ENCODE data around the gene ADH4. TPM values are rescaled to one million over a fixed set of nuclear protein-coding genes. Genes with fewer than 3 reads are reported as not detected.

ADH4 gene
- total and polyA plus RNA-seq, 2 donors = 0.09 to 0.78 TPM

GRCh38 chr4:99148550-99148949, 4.5 kb upstream of the ADH4 start:
- DNase-seq (ENCODE audit: low read depth in 6 of 9, low spot score in 9 of 9) = no peak
- H3K36me3 ChIP-seq (ENCODE audit: control insufficient read depth in 2 of 2, insufficient read depth in 2 of 2, low read length in 1 of 2) = no peaks in the 10 kb centered on the region

GRCh38 chr4:99144587-99144986, 490 bp upstream of the ADH4 start:
- Histone ChIP-seq H3K4me3 (ENCODE audit: low read length in 2 of 2) (no peak overlapping the region), H3K27ac (ENCODE audit: low read depth in 1 of 2, low read length in 1 of 2) (no peak overlapping the region), H3K27me3 (ENCODE audit: control insufficient read depth in 2 of 2, insufficient read depth in 1 of 2, low read length in 1 of 2) (no peaks in the 10 kb centered on the region), H3K4me1 (ENCODE audit: control insufficient read depth in 2 of 2, insufficient read depth in 2 of 2, low read length in 2 of 2) (no peaks in the 10 kb centered on the region), H3K9me3 (ENCODE audit: control insufficient read depth in 2 of 2, insufficient read depth in 1 of 2, low read length in 1 of 2) (no peaks in the 10 kb centered on the region), H3K36me3 (ENCODE audit: control insufficient read depth in 2 of 2, insufficient read depth in 2 of 2, low read length in 1 of 2) (no peaks in the 10 kb centered on the region)
- DNase-seq (ENCODE audit: low read depth in 6 of 9, low spot score in 9 of 9) = no peak
- WGBS = 98% methylated on average over 1 of the region's 1 CpG

More at GRCh38 chr4:99148550-99148949, 4.5 kb upstream of the ADH4 start:
- no peak overlapping the region for H3K4me3 ChIP-seq (ENCODE audit: low read length in 2 of 2)
- 93% methylated on average over 1 of the region's 1 CpG for WGBS
- no peaks in the 10 kb centered on the region for H3K4me1 ChIP-seq (ENCODE audit: control insufficient read depth in 2 of 2, insufficient read depth in 2 of 2, low read length in 2 of 2)
- H3K27me3 ChIP-seq (ENCODE audit: control insufficient read depth in 2 of 2, insufficient read depth in 1 of 2, low read length in 1 of 2) = no peaks in the 10 kb centered on the region
- no peaks in the 10 kb centered on the region for H3K9me3 ChIP-seq (ENCODE audit: control insufficient read depth in 2 of 2, insufficient read depth in 1 of 2, low read length in 1 of 2)
- no peak overlapping the region for H3K27ac ChIP-seq (ENCODE audit: low read depth in 1 of 2, low read length in 1 of 2)

GRCh38 chr4:99136329-99136728, 7.8 kb downstream of the ADH4 start:
- H3K4me3 ChIP-seq (ENCODE audit: low read length in 2 of 2) = no peak overlapping the region
- no peaks in the 10 kb centered on the region for H3K4me1 ChIP-seq (ENCODE audit: control insufficient read depth in 2 of 2, insufficient read depth in 2 of 2, low read length in 2 of 2)
- no peaks in the 10 kb centered on the region for H3K9me3 ChIP-seq (ENCODE audit: control insufficient read depth in 2 of 2, insufficient read depth in 1 of 2, low read length in 1 of 2)
- no peak overlapping the region for H3K27ac ChIP-seq (ENCODE audit: low read depth in 1 of 2, low read length in 1 of 2)
- no peaks in the 10 kb centered on the region for H3K27me3 ChIP-seq (ENCODE audit: control insufficient read depth in 2 of 2, insufficient read depth in 1 of 2, low read length in 1 of 2)
- H3K36me3 ChIP-seq (ENCODE audit: control insufficient read depth in 2 of 2, insufficient read depth in 2 of 2, low read length in 1 of 2) = no peaks in the 10 kb centered on the region
- no peak for DNase-seq (ENCODE audit: low read depth in 6 of 9, low spot score in 9 of 9)

- 66% methylated on average over 3 of the region's 3 CpGs for WGBS
- DNase-seq (ENCODE audit: low read depth in 6 of 9, low spot score in 9 of 9) = no peak
- Histone ChIP-seq H3K27ac (ENCODE audit: low read depth in 1 of 2, low read length in 1 of 2) (no peak overlapping the region), H3K27me3 (ENCODE audit: control insufficient read depth in 2 of 2, insufficient read depth in 1 of 2, low read length in 1 of 2) (no peaks in the 10 kb centered on the region), H3K36me3 (ENCODE audit: control insufficient read depth in 2 of 2, insufficient read depth in 2 of 2, low read length in 1 of 2) (no peaks in the 10 kb centered on the region), H3K9me3 (ENCODE audit: control insufficient read depth in 2 of 2, insufficient read depth in 1 of 2, low read length in 1 of 2) (no peaks in the 10 kb centered on the region), H3K4me1 (ENCODE audit: control insufficient read depth in 2 of 2, insufficient read depth in 2 of 2, low read length in 2 of 2) (no peaks in the 10 kb centered on the region), H3K4me3 (ENCODE audit: low read length in 2 of 2) (no peak overlapping the region)
Measured at GRCh38 chr4:99135541-99136162, 8.4 kb downstream of the ADH4 start.

- H3K4me3 ChIP-seq (ENCODE audit: low read length in 2 of 2) = no peak overlapping the region
- no peaks in the 10 kb centered on the region for H3K4me1 ChIP-seq (ENCODE audit: control insufficient read depth in 2 of 2, insufficient read depth in 2 of 2, low read length in 2 of 2)
- WGBS = 84% methylated on average over 3 of the region's 3 CpGs
- no peaks in the 10 kb centered on the region for H3K9me3 ChIP-seq (ENCODE audit: control insufficient read depth in 2 of 2, insufficient read depth in 1 of 2, low read length in 1 of 2)
- no peaks in the 10 kb centered on the region for H3K27me3 ChIP-seq (ENCODE audit: control insufficient read depth in 2 of 2, insufficient read depth in 1 of 2, low read length in 1 of 2)
- no peak overlapping the region for H3K27ac ChIP-seq (ENCODE audit: low read depth in 1 of 2, low read length in 1 of 2)
- no peak for DNase-seq (ENCODE audit: low read depth in 6 of 9, low spot score in 9 of 9)
- no peaks in the 10 kb centered on the region for H3K36me3 ChIP-seq (ENCODE audit: control insufficient read depth in 2 of 2, insufficient read depth in 2 of 2, low read length in 1 of 2)
Measured at GRCh38 chr4:99134586-99134985, 9.5 kb downstream of the ADH4 start.

GRCh38 chr4:99131378-99131777, 12.7 kb downstream of the ADH4 start:
- peaks cover 0 to 2% of the 10 kb centered on the region in 2 donors for H3K9me3 ChIP-seq (ENCODE audit: control insufficient read depth in 2 of 2, insufficient read depth in 1 of 2, low read length in 1 of 2)
- DNase-seq (ENCODE audit: low read depth in 6 of 9, low spot score in 9 of 9) = no peak
- H3K36me3 ChIP-seq (ENCODE audit: control insufficient read depth in 2 of 2, insufficient read depth in 2 of 2, low read length in 1 of 2) = no peaks in the 10 kb centered on the region
- H3K4me1 ChIP-seq (ENCODE audit: control insufficient read depth in 2 of 2, insufficient read depth in 2 of 2, low read length in 2 of 2) = no peaks in the 10 kb centered on the region
- no peak overlapping the region for H3K4me3 ChIP-seq (ENCODE audit: low read length in 2 of 2)
- WGBS = 74% methylated on average over 2 of the region's 2 CpGs
- no peaks in the 10 kb centered on the region for H3K27me3 ChIP-seq (ENCODE audit: control insufficient read depth in 2 of 2, insufficient read depth in 1 of 2, low read length in 1 of 2)
- H3K27ac ChIP-seq (ENCODE audit: low read depth in 1 of 2, low read length in 1 of 2) = no peak overlapping the region

- H3K4me1 ChIP-seq (ENCODE audit: control insufficient read depth in 2 of 2, insufficient read depth in 2 of 2, low read length in 2 of 2) = no peaks in the 10 kb centered on the region
- 88% methylated on average over 1 of the region's 1 CpG for WGBS
- H3K9me3 ChIP-seq (ENCODE audit: control insufficient read depth in 2 of 2, insufficient read depth in 1 of 2, low read length in 1 of 2) = peaks cover 0 to 2% of the 10 kb centered on the region in 2 donors
- no peak overlapping the region for H3K27ac ChIP-seq (ENCODE audit: low read depth in 1 of 2, low read length in 1 of 2)
- no peaks in the 10 kb centered on the region for H3K36me3 ChIP-seq (ENCODE audit: control insufficient read depth in 2 of 2, insufficient read depth in 2 of 2, low read length in 1 of 2)
- no peaks in the 10 kb centered on the region for H3K27me3 ChIP-seq (ENCODE audit: control insufficient read depth in 2 of 2, insufficient read depth in 1 of 2, low read length in 1 of 2)
- no peak overlapping the region for H3K4me3 ChIP-seq (ENCODE audit: low read length in 2 of 2)
- DNase-seq (ENCODE audit: low read depth in 6 of 9, low spot score in 9 of 9) = no peak
Measured at GRCh38 chr4:99126376-99126775, 17.7 kb downstream of the ADH4 start.

- no peaks in the 10 kb centered on the region for H3K9me3 ChIP-seq (ENCODE audit: control insufficient read depth in 2 of 2, insufficient read depth in 1 of 2, low read length in 1 of 2)
- H3K36me3 ChIP-seq (ENCODE audit: control insufficient read depth in 2 of 2, insufficient read depth in 2 of 2, low read length in 1 of 2) = no peaks in the 10 kb centered on the region
- H3K4me3 ChIP-seq (ENCODE audit: low read length in 2 of 2) = no peak overlapping the region
- H3K27ac ChIP-seq (ENCODE audit: low read depth in 1 of 2, low read length in 1 of 2) = no peak overlapping the region
- 98% methylated on average over 4 of the region's 4 CpGs for WGBS
- DNase-seq (ENCODE audit: low read depth in 6 of 9, low spot score in 9 of 9) = no peak
- H3K4me1 ChIP-seq (ENCODE audit: control insufficient read depth in 2 of 2, insufficient read depth in 2 of 2, low read length in 2 of 2) = no peaks in the 10 kb centered on the region
- H3K27me3 ChIP-seq (ENCODE audit: control insufficient read depth in 2 of 2, insufficient read depth in 1 of 2, low read length in 1 of 2) = no peaks in the 10 kb centered on the region
Measured at GRCh38 chr4:99121008-99121407, 23.1 kb downstream of the ADH4 start.

- 96% methylated on average over 5 of the region's 5 CpGs for WGBS
- Histone ChIP-seq H3K27ac (ENCODE audit: low read depth in 1 of 2, low read length in 1 of 2) (no peak overlapping the region), H3K4me3 (ENCODE audit: low read length in 2 of 2) (no peak overlapping the region), H3K9me3 (ENCODE audit: control insufficient read depth in 2 of 2, insufficient read depth in 1 of 2, low read length in 1 of 2) (no peaks in the 10 kb centered on the region), H3K36me3 (ENCODE audit: control insufficient read depth in 2 of 2, insufficient read depth in 2 of 2, low read length in 1 of 2) (no peaks in the 10 kb centered on the region), H3K27me3 (ENCODE audit: control insufficient read depth in 2 of 2, insufficient read depth in 1 of 2, low read length in 1 of 2) (no peaks in the 10 kb centered on the region), H3K4me1 (ENCODE audit: control insufficient read depth in 2 of 2, insufficient read depth in 2 of 2, low read length in 2 of 2) (no peaks in the 10 kb centered on the region)
- DNase-seq (ENCODE audit: low read depth in 6 of 9, low spot score in 9 of 9) = no peak
Measured at GRCh38 chr4:99120501-99120900, 23.6 kb downstream of the ADH4 start.

Measured in thymus (tissue), 11 donors.